GM18867 (cell line): ENCODE results near the gene CAPZB.
A peak's percentile ranks its signal among the peaks of the same experiment; 100 is the strongest.
"Not testable (repeated sequence)": the region's sequence is repeated elsewhere in the genome, so short reads cannot be mapped to it uniquely, and the experiment has no call there.

ENCODE experiments used
- ATAC-seq: cut with Tn5 transposase; IDR thresholded peaks from one replicate; pipeline ENCODE4 v1.9.1; 2021; ENCODE audit warnings: mild to moderate bottlenecking, moderate library complexity; ENCODE audit not compliant: unreplicated experiment

Gene CAPZB

GRCh38 chr1:19485362-19486187 is at the start of gene CAPZB:
Gene CAPZB, minus strand, starts transcription at chr1:19485539. Its CDS starts 101 bp downstream, at chr1:19485438.
- ATAC-seq = peak; percentile 80

- ATAC-seq = no peak
Observed at GRCh38 chr1:19534281-19534680, 48.9 kb upstream of the CAPZB start.

- no peak for ATAC-seq
Observed at GRCh38 chr1:19533626-19534025, 48.3 kb upstream of the CAPZB start.

- no peak for ATAC-seq
Observed at GRCh38 chr1:19532519-19532918, 47.2 kb upstream of the CAPZB start.

GRCh38 chr1:19529664-19530063 is 44.3 kb upstream of the CAPZB start:
- no peak for ATAC-seq

- no peak for ATAC-seq
Observed at GRCh38 chr1:19528438-19528837, 43.1 kb upstream of the CAPZB start.

GRCh38 chr1:19525607-19526545 is 40.5 kb upstream of the CAPZB start:
- ATAC-seq = no peak

GRCh38 chr1:19524791-19525190 is 39.5 kb upstream of the CAPZB start:
- no peak for ATAC-seq

- not testable (repeated sequence) for ATAC-seq
Observed at GRCh38 chr1:19522570-19522969, 37.2 kb upstream of the CAPZB start.

GRCh38 chr1:19521411-19521810 is 36.1 kb upstream of the CAPZB start:
- no peak for ATAC-seq

GRCh38 chr1:19517017-19517416 is 31.7 kb upstream of the CAPZB start:
- no peak for ATAC-seq

GRCh38 chr1:19515201-19515600 is 29.9 kb upstream of the CAPZB start:
- ATAC-seq = no peak

GRCh38 chr1:19514391-19514831 is 29.1 kb upstream of the CAPZB start:
- ATAC-seq = no peak

GRCh38 chr1:19512545-19512944 is 27.2 kb upstream of the CAPZB start:
- no peak for ATAC-seq

GRCh38 chr1:19511116-19511515 is 25.8 kb upstream of the CAPZB start:
- no peak for ATAC-seq

GRCh38 chr1:19509647-19510046 is 24.3 kb upstream of the CAPZB start:
- not testable (repeated sequence) for ATAC-seq

- ATAC-seq = no peak
Observed at GRCh38 chr1:19507516-19507915, 22.2 kb upstream of the CAPZB start.

- no peak for ATAC-seq
Observed at GRCh38 chr1:19505693-19506457, 20.5 kb upstream of the CAPZB start.

- ATAC-seq = no peak
Observed at GRCh38 chr1:19504796-19505692, 19.7 kb upstream of the CAPZB start.

- not testable (repeated sequence) for ATAC-seq
Observed at GRCh38 chr1:19502284-19502683, 16.9 kb upstream of the CAPZB start.
